VCaP (cell line): ENCODE results near the gene LCK.

Experiments
- H3K27ac ChIP-seq: fragments of 450-650 bp; 2 replicates; pipeline ENCODE4 v1.5.1; 2017
- CTCF ChIP-seq: fragments of 450-650 bp; conservative IDR thresholded peaks from 2 replicates; pipeline ENCODE4 v1.5.1; 2017; ENCODE audit warnings: mild to moderate bottlenecking, moderate library complexity

Gene LCK

GRCh38 chr1:32321712-32322291 is 70.7 kb downstream of the LCK start:
- TF ChIP-seq CTCF, result no peak
- peak overlapping the region; percentile 100 for H3K27ac ChIP-seq

GRCh38 chr1:32327204-32327603 is 76.1 kb downstream of the LCK start:
- no peak overlapping the region for H3K27ac ChIP-seq
- TF ChIP-seq CTCF, result no peak

GRCh38 chr1:32329931-32330466 is 78.9 kb downstream of the LCK start:
- TF ChIP-seq CTCF, result no peak
- H3K27ac ChIP-seq, result no peak overlapping the region

GRCh38 chr1:32330558-32331151 is 79.6 kb downstream of the LCK start:
- TF ChIP-seq CTCF, result no peak
- no peak overlapping the region for H3K27ac ChIP-seq

- no peak for TF ChIP-seq CTCF
- H3K27ac ChIP-seq, result peak overlapping the region; percentile 92
Observed at GRCh38 chr1:32331549-32331948, 80.5 kb downstream of the LCK start.

- no peak for TF ChIP-seq CTCF
- peak overlapping the region; percentile 92 for H3K27ac ChIP-seq
Observed at GRCh38 chr1:32332290-32333079, 81.4 kb downstream of the LCK start.

GRCh38 chr1:32333251-32333963 is 82.3 kb downstream of the LCK start:
- H3K27ac ChIP-seq, result peak overlapping the region; percentile 92
- no peak for TF ChIP-seq CTCF
